GM18909 (cell line): ENCODE results near the gene DSTYK.

Source experiments
- ATAC-seq: cut with Tn5 transposase; IDR thresholded peaks from one replicate; pipeline ENCODE4 v1.9.1; 2021; ENCODE audit warnings: mild to moderate bottlenecking; ENCODE audit not compliant: unreplicated experiment, poor library complexity

Gene DSTYK

GRCh38 chr1:205225901-205226765, 14.6 kb upstream of the DSTYK start:
- no peak for ATAC-seq

GRCh38 chr1:205224736-205225135, 13.2 kb upstream of the DSTYK start:
- no peak for ATAC-seq

- ATAC-seq, result no peak
Observed at GRCh38 chr1:205220421-205220820, 8.9 kb upstream of the DSTYK start.

- no peak for ATAC-seq
Observed at GRCh38 chr1:205217418-205217817, 5.9 kb upstream of the DSTYK start.

GRCh38 chr1:205216588-205216987, 5.1 kb upstream of the DSTYK start:
- ATAC-seq, result no peak

GRCh38 chr1:205214756-205215155, 3.3 kb upstream of the DSTYK start:
- no peak for ATAC-seq

GRCh38 chr1:205211839-205212536, 486 bp upstream of the DSTYK start:
- ATAC-seq, result peak; percentile 22

- no peak for ATAC-seq
Observed at GRCh38 chr1:205210756-205211168, 740 bp downstream of the DSTYK start.

GRCh38 chr1:205208811-205209210, 2.7 kb downstream of the DSTYK start:
- ATAC-seq, result no peak

- ATAC-seq, result no peak
Observed at GRCh38 chr1:205205055-205205454, 6.4 kb downstream of the DSTYK start.

- no peak for ATAC-seq
Observed at GRCh38 chr1:205204552-205204951, 7.0 kb downstream of the DSTYK start.

GRCh38 chr1:205199931-205200299, 11.6 kb downstream of the DSTYK start:
- no peak for ATAC-seq

GRCh38 chr1:205199090-205199930, 12.2 kb downstream of the DSTYK start:
- no peak for ATAC-seq

- no peak for ATAC-seq
Observed at GRCh38 chr1:205192287-205192686, 19.2 kb downstream of the DSTYK start.

- ATAC-seq, result no peak
Observed at GRCh38 chr1:205191622-205192021, 19.9 kb downstream of the DSTYK start.

- ATAC-seq, result no peak
Observed at GRCh38 chr1:205190845-205191577, 20.5 kb downstream of the DSTYK start.

- no peak for ATAC-seq
Observed at GRCh38 chr1:205189131-205189530, 22.4 kb downstream of the DSTYK start.

- ATAC-seq, result no peak
Observed at GRCh38 chr1:205188596-205188995, 22.9 kb downstream of the DSTYK start.

- ATAC-seq, result no peak
Observed at GRCh38 chr1:205188098-205188497, 23.4 kb downstream of the DSTYK start.

- no peak for ATAC-seq
Observed at GRCh38 chr1:205187420-205187819, 24.1 kb downstream of the DSTYK start.
